ENCODE results near the gene C2orf76. TPM values are rescaled to one million over a fixed set of nuclear protein-coding genes. Genes with fewer than 3 reads are reported as not detected.

Gene C2orf76
- polyA plus RNA-seq, 1 of the 3 experiments (the other 2 are of a cell fraction) = 6.0 TPM

DNA sequence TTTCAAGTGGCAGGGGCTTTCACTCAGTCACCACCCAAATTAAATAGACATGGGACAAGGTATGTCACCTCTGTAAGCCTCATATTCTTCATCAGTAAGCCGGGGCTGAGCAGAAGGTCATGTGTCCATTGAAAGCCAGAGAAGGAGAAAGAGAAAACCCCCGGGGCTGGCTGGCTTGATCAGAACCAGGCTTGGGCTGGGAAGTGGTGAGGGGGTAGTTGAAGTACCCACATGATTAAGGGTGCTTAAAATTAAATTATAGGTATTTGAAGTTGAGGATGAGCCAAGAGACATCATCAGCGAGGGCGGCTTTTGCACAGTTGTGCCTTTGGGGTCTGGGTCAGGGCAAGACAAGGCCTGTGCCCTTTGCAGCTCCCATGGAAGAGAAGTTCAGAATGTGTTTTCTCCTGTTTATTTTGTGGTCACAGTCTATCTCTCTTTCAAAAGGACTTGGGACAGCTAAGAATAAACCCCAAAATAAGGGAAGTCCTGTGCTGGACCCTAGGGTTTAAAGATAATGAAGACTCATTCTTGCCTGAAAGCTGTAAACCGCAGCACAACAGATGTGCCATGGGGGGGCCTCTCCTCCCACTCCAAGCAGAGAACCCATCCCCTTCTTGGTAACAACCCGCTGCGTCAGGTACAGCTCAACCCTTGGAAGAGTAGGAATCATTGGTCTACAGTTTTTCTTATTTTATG, 10.8 kb upstream of the C2orf76 start:
- no peak overlapping the region for H2AFZ ChIP-seq (ENCODE audit: low read depth)
- H3K79me2 ChIP-seq (ENCODE audit: insufficient read depth) = no peaks in the 10 kb centered on the region
- H3K4me1 ChIP-seq (ENCODE audit: control insufficient read depth in 1 of 2, insufficient read depth in 2 of 2, low read depth in 1 of 2, low read length in 1 of 2) = peaks cover 0 to 2% of the 10 kb centered on the region in 2 experiments; a peak in 1 of 4 replicates
- TF ChIP-seq, protein P1, sequence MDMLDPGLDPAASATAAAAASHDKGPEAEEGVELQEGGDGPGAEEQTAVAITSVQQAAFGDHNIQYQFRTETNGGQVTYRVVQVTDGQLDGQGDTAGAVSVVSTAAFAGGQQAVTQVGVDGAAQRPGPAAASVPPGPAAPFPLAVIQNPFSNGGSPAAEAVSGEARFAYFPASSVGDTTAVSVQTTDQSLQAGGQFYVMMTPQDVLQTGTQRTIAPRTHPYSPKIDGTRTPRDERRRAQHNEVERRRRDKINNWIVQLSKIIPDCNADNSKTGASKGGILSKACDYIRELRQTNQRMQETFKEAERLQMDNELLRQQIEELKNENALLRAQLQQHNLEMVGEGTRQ (IDR thresholded peaks at IDR 0.05; ENCODE audit: borderline replicate concordance, low read depth, low read length) = no peak
- no peak for TF ChIP-seq EP300 (IDR thresholded peaks at IDR 0.05; ENCODE audit: borderline replicate concordance in 1 of 2, low read depth in 1 of 2, low read length in 1 of 2)
- TF ChIP-seq RAD21 (IDR thresholded peaks at IDR 0.05; ENCODE audit: low read length) = no peak
- TF ChIP-seq TAF1 (IDR thresholded peaks at IDR 0.05; ENCODE audit: borderline replicate concordance, low read depth, low read length) = no peak
- TF ChIP-seq ELF1 (IDR thresholded peaks at IDR 0.05) = no peak
- no peak for TF ChIP-seq GABPA (IDR thresholded peaks at IDR 0.05; ENCODE audit: low read depth)
- no peak for TF ChIP-seq MXI1 (IDR thresholded peaks at IDR 0.05; ENCODE audit: low read depth, low read length)
- no peak for TF ChIP-seq MEF2A (IDR thresholded peaks at IDR 0.05; ENCODE audit: borderline replicate concordance, low read depth)
- no peak for TF ChIP-seq FOSL2 (IDR thresholded peaks at IDR 0.05; ENCODE audit: borderline replicate concordance, low read depth)
- TF ChIP-seq, protein P2, sequence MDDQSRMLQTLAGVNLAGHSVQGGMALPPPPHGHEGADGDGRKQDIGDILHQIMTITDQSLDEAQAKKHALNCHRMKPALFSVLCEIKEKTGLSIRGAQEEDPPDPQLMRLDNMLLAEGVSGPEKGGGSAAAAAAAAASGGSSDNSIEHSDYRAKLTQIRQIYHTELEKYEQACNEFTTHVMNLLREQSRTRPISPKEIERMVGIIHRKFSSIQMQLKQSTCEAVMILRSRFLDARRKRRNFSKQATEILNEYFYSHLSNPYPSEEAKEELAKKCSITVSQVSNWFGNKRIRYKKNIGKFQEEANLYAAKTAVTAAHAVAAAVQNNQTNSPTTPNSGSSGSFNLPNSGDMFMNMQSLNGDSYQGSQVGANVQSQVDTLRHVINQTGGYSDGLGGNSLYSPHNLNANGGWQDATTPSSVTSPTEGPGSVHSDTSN (IDR thresholded peaks at IDR 0.05) = no peak
- TF ChIP-seq SIN3A (IDR thresholded peaks at IDR 0.05; ENCODE audit: borderline replicate concordance, low read depth, low read length) = no peak
- no peak for TF ChIP-seq RXRA (IDR thresholded peaks at IDR 0.05; ENCODE audit: borderline replicate concordance, low read depth)
- TF ChIP-seq TEAD4 (IDR thresholded peaks at IDR 0.05; ENCODE audit: borderline replicate concordance, insufficient read depth) = no peak
- TF ChIP-seq, protein P3, sequence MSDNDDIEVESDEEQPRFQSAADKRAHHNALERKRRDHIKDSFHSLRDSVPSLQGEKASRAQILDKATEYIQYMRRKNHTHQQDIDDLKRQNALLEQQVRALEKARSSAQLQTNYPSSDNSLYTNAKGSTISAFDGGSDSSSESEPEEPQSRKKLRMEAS (IDR thresholded peaks at IDR 0.05; ENCODE audit: low read depth) = no peak
- no peak overlapping the region for H3K4me3 ChIP-seq (ENCODE audit: low read depth in 2 of 2, low read length in 1 of 2)
- no peaks in the 10 kb centered on the region for H3F3A ChIP-seq (replicated peaks; ENCODE audit: insufficient read depth)
- no peak for DNase-seq
- no peak overlapping the region for H3K9ac ChIP-seq
- H3K9me3 ChIP-seq = no peaks in the 10 kb centered on the region
- no peak overlapping the region for H3K27ac ChIP-seq (ENCODE audit: low read depth in 2 of 2, low read length in 1 of 2)
- 78% methylated on average over 7 of the region's 7 CpGs for WGBS (ENCODE audit: low lambda C conversion rate)
- no peaks in the 10 kb centered on the region for H3K27me3 ChIP-seq (ENCODE audit: insufficient read depth)
- no peaks in the 10 kb centered on the region for H4K20me1 ChIP-seq (ENCODE audit: insufficient read depth)
- ChIA-PET CTCF (interaction anchor here (0.8 kb wide), 1 partner anchor 99 kb away, joined by 3 read pairs; no protein-coding TSS in a partner anchor), POLR2A (no interaction called here)
- peaks cover 12 to 14% of the 10 kb centered on the region in 2 experiments for H3K36me3 ChIP-seq (replicated peaks in 1 of 2; ENCODE audit: control insufficient read depth in 1 of 2, insufficient read depth in 2 of 2, low read length in 1 of 2)
- H3K9me2 ChIP-seq = no peaks in the 10 kb centered on the region
- no peak overlapping the region for H3K4me2 ChIP-seq

DNA sequence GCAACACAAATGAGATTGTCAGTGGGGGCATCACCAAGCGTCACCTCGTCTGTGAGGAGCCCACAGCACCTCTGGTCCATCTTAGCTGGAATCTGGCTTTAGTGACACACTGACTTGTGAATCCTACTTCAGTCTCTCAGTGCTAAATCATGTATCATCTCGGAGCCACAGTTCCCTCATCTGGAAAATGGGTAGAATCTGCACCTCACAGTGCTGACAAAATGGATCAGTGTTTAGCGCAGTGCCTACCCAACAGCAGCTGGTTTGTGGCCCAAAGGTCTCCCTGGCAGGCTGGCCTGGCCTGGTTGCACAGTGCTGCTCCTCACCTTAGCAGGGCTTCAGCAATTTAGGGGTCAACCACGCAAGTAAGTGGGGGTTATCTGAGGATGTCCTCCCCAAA, 10.2 kb upstream of the C2orf76 start:
- Histone ChIP-seq H3F3A (replicated peaks; ENCODE audit: insufficient read depth) (no peaks in the 10 kb centered on the region), H3K79me2 (ENCODE audit: insufficient read depth) (no peaks in the 10 kb centered on the region), H3K9ac (no peak overlapping the region), H3K9me2 (no peaks in the 10 kb centered on the region), H3K27ac (ENCODE audit: low read depth in 2 of 2, low read length in 1 of 2) (no peak overlapping the region), H2AFZ (ENCODE audit: low read depth) (no peak overlapping the region), H4K20me1 (ENCODE audit: insufficient read depth) (no peaks in the 10 kb centered on the region), H3K4me3 (ENCODE audit: low read depth in 2 of 2, low read length in 1 of 2) (no peak overlapping the region), H3K27me3 (ENCODE audit: insufficient read depth) (no peaks in the 10 kb centered on the region), H3K9me3 (no peaks in the 10 kb centered on the region), H3K36me3 (replicated peaks in 1 of 2; ENCODE audit: control insufficient read depth in 1 of 2, insufficient read depth in 2 of 2, low read length in 1 of 2) (peaks cover 18 to 19% of the 10 kb centered on the region in 2 experiments), H3K4me2 (no peak overlapping the region), H3K4me1 (ENCODE audit: control insufficient read depth in 1 of 2, insufficient read depth in 2 of 2, low read depth in 1 of 2, low read length in 1 of 2) (peaks cover 0 to 2% of the 10 kb centered on the region in 2 experiments; a peak in 1 of 4 replicates)
- DNase-seq = no peak
- WGBS (ENCODE audit: low lambda C conversion rate) = 78% methylated on average over 3 of the region's 5 CpGs
- ChIA-PET CTCF (interaction anchor here (0.8 kb wide), 1 partner anchor 100 kb away, joined by 3 read pairs; no protein-coding TSS in a partner anchor), POLR2A (no interaction called here)
- TF ChIP-seq, protein P2 (IDR thresholded peaks at IDR 0.05) = no peak
- TF ChIP-seq RCOR1 (IDR thresholded peaks at IDR 0.05; ENCODE audit: low read length) (no peak), FOXJ3 (CRISPR knock-in tag; IDR thresholded peaks at IDR 0.05) (no peak), TAF1 (IDR thresholded peaks at IDR 0.05; ENCODE audit: borderline replicate concordance, low read depth, low read length) (no peak), EP300 (IDR thresholded peaks at IDR 0.05; ENCODE audit: borderline replicate concordance in 1 of 2, low read depth in 1 of 2, low read length in 1 of 2) (no peak), EZH2phosphoT487 (IDR thresholded peaks at IDR 0.05; ENCODE audit: borderline replicate concordance, low read depth) (no peak), NFIC (IDR thresholded peaks at IDR 0.05; ENCODE audit: borderline replicate concordance) (no peak)
- TF ChIP-seq, protein P4, sequence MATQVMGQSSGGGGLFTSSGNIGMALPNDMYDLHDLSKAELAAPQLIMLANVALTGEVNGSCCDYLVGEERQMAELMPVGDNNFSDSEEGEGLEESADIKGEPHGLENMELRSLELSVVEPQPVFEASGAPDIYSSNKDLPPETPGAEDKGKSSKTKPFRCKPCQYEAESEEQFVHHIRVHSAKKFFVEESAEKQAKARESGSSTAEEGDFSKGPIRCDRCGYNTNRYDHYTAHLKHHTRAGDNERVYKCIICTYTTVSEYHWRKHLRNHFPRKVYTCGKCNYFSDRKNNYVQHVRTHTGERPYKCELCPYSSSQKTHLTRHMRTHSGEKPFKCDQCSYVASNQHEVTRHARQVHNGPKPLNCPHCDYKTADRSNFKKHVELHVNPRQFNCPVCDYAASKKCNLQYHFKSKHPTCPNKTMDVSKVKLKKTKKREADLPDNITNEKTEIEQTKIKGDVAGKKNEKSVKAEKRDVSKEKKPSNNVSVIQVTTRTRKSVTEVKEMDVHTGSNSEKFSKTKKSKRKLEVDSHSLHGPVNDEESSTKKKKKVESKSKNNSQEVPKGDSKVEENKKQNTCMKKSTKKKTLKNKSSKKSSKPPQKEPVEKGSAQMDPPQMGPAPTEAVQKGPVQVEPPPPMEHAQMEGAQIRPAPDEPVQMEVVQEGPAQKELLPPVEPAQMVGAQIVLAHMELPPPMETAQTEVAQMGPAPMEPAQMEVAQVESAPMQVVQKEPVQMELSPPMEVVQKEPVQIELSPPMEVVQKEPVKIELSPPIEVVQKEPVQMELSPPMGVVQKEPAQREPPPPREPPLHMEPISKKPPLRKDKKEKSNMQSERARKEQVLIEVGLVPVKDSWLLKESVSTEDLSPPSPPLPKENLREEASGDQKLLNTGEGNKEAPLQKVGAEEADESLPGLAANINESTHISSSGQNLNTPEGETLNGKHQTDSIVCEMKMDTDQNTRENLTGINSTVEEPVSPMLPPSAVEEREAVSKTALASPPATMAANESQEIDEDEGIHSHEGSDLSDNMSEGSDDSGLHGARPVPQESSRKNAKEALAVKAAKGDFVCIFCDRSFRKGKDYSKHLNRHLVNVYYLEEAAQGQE (IDR thresholded peaks at IDR 0.05; ENCODE audit: low read depth, low read length) = no peak
- TF ChIP-seq, protein P3 (IDR thresholded peaks at IDR 0.05; ENCODE audit: low read depth) = no peak
